K562 treated with DMSO at 1 percent for 12 hours (cell line): ENCODE results near the gene DUSP28. TPM values are rescaled to one million over a fixed set of nuclear protein-coding genes. Genes with fewer than 3 reads are reported as not detected.

Experiments used
- total RNA-seq: library from RNA; unstranded; fragments of 300-600 nt; gene quantifications from 2 replicates; pipeline ENCODE4 v1.2.3, GENCODE V29; 2022; ENCODE audit not compliant: insufficient read depth

The DUSP28 gene
- 3.4 and 3.7 TPM in 2 replicates for total RNA-seq

GRCh38 chr2:240560084-240560479 lies at the start of gene DUSP28:
TSS of gene DUSP28 (plus strand) at chr2:240560357. CDS start at chr2:240560685, 328 bp downstream.

GRCh38 chr2:240557808-240558207 lies 2.3 kb upstream of the DUSP28 start, which contains the start of gene ANKMY1:
TSS of gene ANKMY1 (minus strand) at chr2:240557988. CDS start at chr2:240557335, 653 bp downstream.

GRCh38 chr2:240567872-240568677 lies 7.9 kb downstream of the DUSP28 start, which contains the start of gene RNPEPL1:
TSS of gene RNPEPL1 (plus strand) at chr2:240568484. CDS start at chr2:240568587, 103 bp downstream.

GRCh38 chr2:240586198-240586918 lies 26.2 kb downstream of the DUSP28 start, which contains the start of gene CAPN10:
TSS of gene CAPN10 (plus strand) at chr2:240586734. CDS start at chr2:240586912, 178 bp downstream.

Other genes starting within 250 kb of the DUSP28 start
- gene GPC1, start 124.7 kb upstream of the DUSP28 start, total RNA-seq: 0.47 and 0.68 TPM in 2 replicates
- gene ANKMY1, start 2.4 kb upstream of the DUSP28 start, total RNA-seq: 5.4 and 7.1 TPM in 2 replicates
- gene RNPEPL1, start 8.1 kb downstream of the DUSP28 start, total RNA-seq: 41.9 and 42.6 TPM in 2 replicates
- gene CAPN10, start 26.4 kb downstream of the DUSP28 start, total RNA-seq: 14.3 and 17.3 TPM in 2 replicates
- gene GPR35, start 65.1 kb downstream of the DUSP28 start, total RNA-seq: 1.3 and 2.3 TPM in 2 replicates
- not detected in 2 replicates for gene AQP12B, start 122.5 kb downstream of the DUSP28 start, total RNA-seq
- gene AQP12A, start 131.5 kb downstream of the DUSP28 start, total RNA-seq: not detected in 2 replicates